Occipital lobe (tissue), 2 donors: ENCODE measurements around the gene VSIG10L. TPM values are rescaled to one million over a fixed set of nuclear protein-coding genes. Genes with fewer than 3 reads are reported as not detected.

Experiments
- DNase-seq: peaks from one replicate; lab custom pipeline; 2025; lab: John Stamatoyannopoulos, UW
- total RNA-seq: library from RNA; depleted of rRNA; stranded (reverse); fragments of >200 nt; gene quantifications from one replicate; pipeline ENCODE4 v1.2.3, GENCODE V29; 2014

Gene VSIG10L
- 0.62 TPM for total RNA-seq

DNA sequence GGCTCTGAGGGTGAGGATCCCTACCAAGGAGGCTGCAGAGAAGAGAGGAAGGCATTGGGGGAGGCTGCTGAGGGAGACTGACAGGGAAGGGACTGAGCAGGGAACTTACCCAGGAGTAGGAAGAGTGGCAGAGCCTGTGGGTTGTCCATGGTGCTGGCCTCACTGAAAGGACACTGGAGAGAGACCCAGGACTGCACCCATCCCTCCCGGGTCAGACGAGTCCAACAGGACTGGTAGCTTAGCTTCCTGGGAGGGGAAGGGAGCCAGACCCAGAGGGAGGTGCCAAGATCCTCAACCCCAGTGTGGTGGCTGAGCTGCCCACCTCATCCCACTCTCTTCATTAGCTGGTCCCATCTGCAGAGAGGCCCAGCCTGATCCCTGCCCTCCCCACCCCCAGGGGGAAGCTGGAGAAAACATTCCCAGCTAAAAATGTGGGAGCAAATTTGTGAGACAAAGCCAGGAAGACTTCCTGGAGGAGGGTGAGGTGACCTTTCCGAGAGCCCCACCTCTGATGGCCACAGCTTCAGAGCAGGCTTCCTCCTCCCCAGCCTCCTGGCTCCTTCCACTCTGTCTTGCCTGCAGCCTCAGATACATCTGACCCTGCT, at the start of gene VSIG10L:
Gene VSIG10L, minus strand, starts transcription at position 164 of the 605 bp plus-strand sequence. Its CDS starts 15 bp downstream, at position 149.
- DNase-seq, result no peak

DNA sequence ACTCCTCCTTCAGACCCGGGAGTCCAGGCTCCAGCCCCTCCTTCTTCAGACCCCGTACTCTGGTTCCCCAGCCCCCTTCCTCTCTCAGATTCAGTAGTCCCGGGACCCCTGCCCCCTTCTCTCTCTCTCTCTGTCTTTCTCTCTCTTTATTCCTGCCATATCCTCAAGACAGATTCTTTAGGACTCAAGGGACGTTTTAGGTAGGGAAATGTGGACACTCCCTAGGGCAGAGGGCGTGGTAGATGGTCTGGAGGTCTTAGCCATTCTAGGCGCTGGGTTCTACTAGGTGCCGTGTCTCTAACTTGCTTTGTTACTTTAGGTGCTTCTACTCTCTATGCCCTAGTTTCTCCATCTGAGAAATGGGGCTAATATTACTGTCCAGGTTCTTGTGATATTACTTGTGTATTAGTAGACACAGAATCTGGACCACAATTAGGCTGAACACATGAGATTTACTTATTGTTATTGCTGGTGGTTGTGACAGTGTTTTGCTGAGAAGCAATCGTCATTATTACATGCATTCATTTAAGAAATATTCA, 49.2 kb upstream of the VSIG10L start:
- DNase-seq, result no peak

DNA sequence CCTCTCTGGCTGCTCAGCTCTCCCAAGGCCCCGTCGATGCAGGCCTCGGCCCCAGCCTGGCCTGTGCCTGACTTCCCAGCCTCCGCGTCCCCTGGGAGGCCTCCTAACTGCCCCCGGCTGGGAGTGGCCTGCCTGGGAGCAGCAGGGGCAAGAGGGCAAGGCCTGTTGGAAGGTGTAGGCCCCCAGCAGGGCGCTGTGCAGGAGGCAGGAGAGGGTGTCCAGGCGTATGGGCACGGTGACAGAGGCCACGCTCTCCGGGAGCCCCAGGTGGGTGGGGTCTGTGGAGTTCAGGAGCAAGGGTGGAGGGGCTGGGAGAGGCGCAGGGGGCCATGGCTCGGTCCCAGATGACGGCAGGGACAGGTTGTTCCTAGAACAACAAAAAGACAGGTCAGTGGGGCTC, 47.2 kb upstream of the VSIG10L start:
- no peak for DNase-seq

DNA sequence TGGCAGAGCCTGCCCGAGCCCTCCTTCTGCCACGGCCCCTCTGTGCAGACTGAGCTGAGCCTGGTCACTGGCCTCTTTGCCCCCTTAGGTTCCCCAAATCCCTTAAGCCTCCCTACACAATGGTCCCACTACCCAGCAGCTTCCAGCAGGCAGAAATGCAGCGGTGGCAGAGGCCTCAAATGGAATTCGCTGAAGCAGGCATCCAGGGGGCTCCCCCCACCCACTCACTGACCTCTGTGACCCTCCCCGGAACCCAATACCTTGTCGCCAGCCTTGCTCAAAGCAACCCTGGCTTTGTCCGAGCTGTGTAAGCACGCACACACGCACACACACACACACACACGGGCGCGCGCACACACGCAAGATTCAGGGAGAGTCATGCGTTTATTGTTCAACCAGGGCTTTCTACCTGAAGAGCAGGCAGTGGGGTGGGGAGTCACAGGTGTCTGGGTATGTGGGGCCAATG, 46.0 kb upstream of the VSIG10L start, which contains the start of gene LIM2:
Gene LIM2, minus strand, starts transcription at position 51 of the 466 bp plus-strand sequence. CDS start 531 bp downstream, outside the sequence.
- DNase-seq, result no peak

DNA sequence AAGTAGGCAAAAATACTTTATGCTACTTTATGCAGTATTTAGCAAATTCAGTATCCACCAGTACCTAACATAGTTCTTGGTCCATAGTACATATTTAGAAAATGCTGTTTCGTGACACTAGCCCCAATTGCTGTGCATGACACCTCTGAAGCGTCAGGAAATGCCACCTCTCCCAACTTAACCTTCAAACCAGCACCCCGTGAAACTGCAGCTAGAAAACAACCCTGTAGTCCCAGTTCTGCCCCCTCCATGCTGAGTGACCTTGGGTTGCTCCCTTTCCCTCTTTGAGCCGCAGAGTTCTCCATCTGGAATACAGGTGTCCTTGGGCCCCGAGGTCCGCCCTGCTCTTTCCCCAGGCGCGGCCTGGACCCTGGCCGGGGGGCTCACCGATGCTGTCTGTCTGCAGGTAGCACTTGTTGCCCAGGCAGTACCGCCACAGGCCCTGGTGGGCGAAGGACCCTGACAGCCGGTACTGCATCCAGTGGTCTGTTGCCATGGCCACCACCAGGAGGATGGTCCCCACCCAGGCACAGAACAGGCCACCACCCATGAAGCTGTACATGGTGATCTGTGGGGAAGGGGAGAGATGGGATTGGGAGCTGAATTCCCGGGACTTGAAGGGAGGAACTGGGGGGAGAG, 45.1 kb upstream of the VSIG10L start:
- DNase-seq, result no peak

DNA sequence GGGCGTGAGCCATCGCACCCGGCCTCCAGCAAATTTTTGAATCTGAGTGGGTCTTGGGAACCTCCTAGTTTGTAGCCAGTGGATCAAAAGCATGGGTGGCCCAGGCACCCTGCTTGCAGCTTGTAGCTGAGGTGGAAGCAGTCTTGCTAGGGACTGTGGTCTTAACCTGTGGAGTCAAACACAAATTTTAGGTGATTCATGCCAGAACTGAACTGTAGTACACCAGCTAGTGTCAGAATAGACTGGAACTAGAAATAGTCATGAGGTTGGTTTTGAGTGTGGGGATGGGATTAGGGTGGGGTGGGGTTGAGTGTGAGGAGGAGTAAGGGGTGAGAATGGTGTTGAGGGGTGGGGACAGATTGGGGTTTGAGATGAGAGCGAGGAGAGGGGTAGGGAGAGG, 40.1 kb upstream of the VSIG10L start:
- DNase-seq, result no peak

DNA sequence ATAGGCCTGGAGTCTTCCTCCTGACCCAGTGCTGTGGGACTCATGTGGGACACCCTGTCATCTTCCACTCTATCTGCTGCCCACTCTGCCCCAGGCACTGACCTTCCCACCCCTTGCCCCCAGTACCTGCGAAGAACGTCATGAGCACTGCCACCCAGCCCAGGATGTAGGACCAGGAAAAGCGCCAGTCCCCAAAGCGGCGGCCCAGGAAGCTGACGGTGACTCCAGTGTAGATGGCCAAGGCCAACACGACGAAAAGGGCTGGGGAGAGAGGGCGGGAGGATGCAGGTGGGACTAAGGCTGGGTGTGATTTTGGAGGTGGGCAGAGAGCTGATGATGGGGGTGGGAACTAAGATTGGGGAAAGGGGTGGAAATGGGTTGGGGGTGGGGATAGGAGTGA, 38.4 kb upstream of the VSIG10L start:
- no peak for DNase-seq

DNA sequence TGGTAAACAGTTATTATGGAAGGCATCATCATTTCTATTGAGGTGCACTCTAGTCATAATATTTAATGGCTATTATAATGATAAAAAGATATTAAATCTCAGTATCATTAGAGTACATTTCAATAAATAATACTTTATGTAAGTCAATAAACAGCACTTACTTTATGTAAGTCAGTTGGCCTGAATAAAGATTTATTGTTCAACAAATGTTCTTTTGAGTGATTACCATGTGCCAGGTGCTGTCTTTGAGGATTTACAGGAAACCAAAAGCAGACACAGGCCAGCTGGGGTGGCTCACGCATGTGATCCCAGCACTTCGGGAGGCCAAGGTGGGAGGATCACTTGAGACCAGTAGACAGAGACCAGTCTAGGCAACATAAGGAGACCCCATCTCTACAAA, 35.5 kb upstream of the VSIG10L start:
- DNase-seq, result no peak

DNA sequence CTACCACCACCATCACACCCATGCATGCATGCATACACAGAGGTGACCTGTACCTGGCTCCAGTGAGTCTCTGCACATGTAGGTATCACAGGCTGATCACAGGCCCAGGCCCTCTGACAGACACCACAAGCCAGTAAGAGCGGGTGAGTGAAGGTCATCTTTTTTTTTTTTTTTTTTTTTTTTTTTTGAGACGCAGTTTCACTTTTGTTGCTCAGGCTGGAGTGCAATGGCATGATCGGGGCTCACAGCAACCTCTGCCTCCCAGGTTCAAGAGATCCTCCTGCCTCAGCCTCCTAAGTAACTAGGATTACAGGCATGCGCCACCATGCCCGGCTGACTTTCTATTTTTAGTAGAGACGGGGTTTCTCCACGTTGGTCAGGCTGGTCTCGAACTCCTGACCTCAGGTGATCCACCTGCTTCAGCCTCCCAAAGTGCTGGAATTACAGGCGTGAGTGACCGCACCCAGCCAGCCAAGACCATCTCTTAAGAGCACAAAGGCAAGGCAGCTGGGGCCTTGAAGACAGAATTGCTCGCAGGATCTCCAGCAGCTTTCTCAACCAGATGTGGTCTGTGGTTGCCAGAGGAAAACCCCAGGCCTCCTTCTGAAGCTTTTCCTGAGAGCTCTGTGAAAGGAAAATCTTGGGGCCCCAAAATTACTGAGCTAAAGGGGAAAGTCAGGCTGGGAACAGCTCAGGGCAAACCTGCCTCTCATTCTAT, 33.7 kb upstream of the VSIG10L start:
- no peak for DNase-seq

DNA sequence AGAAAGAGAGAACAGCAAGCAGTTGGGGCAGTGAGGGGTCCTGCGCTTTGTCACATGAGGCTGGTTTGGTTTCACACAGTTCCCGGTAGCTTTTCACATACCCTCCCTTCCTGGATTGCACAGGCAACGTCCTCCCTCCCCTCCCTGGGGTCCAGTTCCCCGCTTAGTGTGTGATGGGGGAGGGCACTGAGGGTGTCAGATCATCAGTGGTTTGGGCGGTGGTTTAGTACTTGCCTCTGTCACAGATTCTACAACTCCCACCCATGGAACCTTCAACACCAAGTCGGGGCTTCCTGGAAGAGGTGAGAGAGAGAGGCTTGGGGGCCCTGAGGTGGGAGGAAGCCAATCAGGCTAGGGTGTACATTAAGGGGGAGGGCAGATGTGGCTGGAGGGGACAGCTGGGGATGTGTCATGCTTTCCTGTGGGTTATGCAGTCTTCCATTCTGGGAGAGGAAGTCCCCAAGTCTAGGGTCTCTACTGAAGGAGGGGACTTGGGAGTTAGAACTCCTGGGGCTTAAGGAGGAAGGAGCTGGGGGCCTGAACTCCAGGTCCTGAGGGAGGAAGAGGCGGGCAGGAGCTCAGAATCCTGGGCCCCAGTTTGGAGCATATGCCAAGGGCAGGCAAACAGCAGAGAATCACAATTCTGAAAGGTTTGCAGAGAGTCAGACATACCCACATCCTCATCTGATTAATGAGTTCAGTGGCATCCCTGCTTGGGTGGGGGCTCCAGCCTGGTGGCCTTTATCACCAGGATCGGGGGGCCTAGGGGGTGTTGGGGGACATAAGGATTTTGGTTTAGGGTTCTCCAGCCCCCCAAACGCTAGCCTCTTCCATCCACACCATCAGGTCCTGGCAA, 30.9 kb upstream of the VSIG10L start, which contains the start of gene NKG7:
Gene NKG7, minus strand, starts transcription at position 6 of the 856 bp plus-strand sequence. CDS start 119 bp downstream, outside the sequence.
- DNase-seq, result no peak

DNA sequence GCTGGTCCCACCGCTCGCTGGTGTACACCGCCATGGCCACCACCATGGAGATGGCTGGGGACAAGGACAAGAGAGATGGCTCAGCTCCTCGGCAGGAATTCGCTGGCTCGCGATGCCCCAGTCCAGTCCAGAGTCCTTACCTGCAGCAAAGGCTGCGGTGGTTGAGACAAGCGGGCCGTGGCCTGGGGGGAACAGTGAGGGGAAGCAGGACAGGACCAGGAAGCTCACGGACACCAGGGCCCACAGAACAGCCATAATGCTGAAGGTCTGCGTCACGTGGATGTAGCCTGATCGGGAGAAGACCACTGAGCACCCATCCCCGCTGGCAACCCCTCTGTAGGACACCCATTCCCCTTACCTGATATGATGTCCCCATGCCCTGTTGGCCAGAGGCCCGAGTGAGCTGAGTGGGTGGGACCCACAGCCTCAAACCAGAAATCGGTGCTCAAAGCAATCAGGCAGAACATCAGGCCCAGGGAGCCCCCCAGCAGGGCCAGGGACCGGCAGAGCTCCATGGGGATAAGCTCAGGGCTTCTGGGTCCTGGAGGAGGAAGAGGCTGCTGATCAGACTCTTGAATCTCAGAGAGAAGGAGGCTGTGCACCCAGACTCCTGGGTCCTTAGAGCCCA, 30.2 kb upstream of the VSIG10L start:
- no peak for DNase-seq

DNA sequence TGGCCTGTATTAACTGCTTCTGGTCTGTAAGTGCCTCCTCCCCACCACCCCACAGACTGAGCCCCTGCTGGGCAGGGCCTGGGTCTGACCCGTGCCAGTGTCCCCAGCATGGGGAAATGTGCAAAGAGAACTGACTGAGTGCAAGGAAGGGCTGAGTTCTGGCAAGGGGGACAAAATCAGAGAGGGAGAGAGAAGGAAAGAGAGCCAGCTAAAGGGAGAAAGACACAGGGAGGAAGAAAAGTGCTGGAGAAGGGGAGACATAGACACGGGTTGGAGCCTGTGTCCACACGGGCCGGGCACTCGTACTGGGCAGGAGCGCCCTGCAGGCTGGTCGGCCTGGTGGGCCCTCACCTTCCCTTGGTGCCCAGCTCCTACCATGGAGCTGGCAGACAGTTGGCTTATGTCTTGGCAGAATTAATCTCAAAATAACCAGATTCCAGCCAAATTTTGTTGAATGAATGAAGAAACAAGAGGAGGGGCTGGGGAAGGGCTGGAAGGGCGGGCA, 29.3 kb upstream of the VSIG10L start:
- no peak for DNase-seq

DNA sequence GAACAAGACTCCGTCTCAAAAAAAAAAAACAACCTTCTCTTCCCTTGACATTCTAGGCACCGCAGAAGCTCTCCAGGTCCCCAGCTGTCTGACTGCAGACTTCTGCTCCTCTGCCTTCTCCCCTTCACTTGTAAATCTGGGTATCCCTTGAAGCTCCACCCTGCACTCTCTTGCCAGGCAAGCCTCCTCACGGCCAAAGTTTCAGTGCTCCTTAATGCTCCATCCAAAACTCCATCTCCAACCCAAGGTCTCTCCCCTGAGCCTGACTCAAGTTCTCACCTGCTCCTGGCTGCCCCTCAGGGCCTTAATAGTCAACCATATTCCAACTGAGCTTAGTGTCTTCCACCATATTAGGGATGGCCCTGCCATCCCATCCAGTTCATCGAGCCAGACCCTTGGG, 28.3 kb upstream of the VSIG10L start:
- no peak for DNase-seq

DNA sequence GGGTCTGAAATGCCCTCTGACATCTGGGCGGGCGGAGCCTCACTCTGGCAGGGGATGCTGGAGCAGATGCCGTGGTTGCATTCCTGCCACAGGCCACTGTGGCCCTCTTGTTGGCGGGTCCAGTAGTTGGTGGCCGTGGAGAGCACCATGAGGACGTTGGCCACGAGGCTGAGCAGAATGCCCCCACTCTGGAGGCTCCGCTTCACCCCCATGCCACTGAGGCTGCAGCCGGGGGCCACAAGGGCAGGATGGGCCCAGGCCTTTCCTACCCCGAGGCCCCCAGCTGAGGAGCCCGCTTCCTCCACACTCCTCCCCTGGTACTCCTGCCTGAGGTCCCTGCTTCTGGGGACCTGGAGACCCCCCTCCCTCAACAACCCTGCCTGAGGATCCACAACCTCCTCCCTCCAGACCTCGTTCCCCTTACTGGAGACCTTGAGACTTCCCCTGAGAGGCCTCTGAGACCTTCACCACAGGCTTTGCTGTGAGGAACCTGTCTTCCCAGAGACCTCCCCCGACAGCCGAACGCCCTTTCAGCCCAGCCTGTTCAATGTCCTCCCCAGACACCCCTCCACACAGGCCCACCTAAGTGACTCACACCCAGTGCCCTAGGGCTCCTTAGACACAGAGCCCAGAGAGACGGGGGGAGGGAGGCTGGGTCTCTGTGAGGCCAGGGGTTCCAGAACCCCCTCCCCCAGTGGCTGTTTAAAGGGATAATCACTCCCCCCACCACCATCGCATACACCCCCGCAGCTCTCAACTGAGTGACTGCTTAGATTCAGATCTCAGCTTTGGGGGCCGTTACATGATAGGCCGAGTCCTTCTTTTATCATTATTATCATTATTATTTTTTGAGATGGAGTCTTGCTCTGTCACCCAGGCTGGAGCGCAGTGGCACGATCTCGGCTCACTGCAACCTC, 26.7 kb upstream of the VSIG10L start, which contains the start of gene CLDND2:
Gene CLDND2, minus strand, starts transcription at position 638 of the 917 bp plus-strand sequence. Its CDS starts 426 bp downstream, at position 212.
- no peak for DNase-seq

DNA sequence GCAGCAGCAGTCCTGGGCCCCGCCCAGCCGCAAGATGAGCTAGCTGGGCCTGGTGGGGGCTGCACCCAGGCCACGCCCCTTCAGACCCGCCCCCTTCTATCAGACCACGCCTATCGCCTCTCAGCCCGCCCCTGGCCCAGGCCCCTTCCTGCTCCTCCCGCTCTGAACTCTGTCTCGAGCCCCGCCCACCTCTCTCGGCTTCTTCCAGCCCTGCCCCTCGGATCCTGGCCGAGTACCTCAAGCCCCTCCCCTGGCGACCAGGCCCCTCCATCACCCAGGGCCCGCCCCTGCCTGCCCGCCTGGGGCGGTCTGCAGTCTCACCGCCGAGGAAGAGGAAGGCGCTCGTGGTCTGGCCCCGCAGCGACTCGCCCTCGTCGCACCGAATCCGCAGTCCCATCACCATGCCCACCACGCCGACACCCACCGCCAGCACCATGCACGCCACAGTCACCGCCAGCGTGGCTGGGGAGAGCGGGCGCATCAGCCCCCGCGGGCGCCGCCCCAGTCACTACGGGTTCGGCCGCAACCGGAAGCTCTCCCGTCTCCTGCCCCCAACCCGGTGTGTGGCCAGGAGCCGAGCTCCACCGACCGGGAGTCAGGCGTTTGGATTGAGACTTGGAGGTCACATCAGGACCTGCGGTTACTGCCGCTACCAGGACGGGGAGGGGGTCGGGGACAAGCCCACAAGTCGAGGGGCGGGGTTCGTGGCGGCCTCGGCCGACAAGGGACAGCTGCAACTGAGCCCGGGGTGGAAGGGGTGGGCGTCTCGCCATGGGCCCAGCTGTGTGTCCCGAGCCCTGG, 25.8 kb upstream of the VSIG10L start:
- peak; percentile 98 for DNase-seq

DNA sequence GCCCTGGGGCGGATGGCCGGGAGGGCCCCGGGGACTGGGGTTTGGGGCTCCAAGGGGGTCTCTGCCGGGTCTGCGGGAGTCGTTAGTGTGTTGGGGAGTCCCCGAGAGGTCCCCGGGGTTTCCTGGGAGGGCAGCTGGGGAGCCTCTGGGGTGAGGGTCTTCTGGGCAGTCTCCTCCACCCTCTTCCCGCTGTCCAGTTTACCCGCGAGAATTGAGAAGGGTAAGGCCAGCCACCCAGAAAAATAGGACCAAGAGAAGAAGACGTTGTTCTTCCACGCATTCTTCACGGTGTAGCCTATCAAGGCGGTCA, 25.3 kb upstream of the VSIG10L start:
- DNase-seq, result no peak

DNA sequence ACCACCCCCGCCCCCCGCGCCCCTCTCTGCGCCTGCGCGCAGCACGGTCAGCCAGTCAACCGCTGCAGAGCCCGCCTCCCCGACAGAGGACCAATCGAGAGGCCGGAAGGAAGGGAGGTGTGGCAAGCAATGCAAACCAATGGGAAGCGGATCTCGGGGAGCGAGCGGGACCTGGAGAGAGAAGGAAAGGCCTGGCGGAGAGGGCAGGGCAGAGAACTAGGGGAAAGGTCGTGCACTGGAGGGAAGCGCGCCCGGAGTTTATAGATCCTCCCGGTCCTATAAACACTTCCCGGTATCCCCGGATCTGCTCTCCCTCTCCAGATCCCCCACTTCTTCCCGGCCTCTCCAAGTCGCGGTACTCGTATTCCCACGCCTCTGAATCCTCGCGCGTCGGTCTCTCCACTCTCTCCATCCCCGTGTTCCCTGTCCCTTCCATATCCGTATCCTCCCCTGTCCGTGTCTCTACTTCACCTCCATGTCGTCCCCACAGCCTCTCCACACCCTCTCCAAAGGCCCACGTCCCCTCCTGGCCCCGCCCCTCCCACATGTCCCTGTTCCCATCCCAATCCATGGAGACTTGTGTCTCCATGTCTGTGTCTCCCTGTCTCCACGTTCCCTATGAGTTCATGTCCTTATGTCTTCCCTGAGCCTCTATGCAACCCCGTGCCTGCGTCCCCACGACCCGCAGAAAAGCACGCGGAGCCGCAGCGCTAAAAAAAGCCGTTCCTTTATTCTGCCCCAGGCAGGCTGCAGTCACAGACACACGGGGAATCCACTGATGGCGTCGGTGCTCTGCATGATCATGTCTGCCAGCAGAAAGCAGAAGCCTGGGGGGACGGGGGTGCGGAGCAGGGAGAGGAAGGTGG, 24.7 kb upstream of the VSIG10L start:
- DNase-seq, result peak; percentile 98

DNA sequence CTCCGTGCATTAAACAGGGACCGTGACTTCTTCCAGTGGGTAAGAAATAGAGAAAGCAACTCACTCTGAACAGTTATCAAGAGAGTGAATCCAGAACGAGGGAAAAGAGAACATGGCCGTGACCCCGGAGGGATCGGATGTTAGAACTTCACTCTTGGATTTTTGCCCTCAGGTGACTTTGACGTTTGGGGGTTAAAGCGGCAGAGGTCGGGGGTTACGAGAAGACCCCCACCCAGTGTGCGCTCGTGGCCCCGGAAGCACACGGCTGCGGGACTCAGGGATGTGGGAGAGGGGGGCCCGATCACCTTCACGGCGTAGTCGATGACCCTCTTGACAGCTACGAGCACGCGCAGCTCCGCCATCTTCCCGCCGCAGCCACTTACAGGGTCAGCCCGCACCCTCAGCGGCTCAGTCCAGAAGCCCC, 24.0 kb upstream of the VSIG10L start, which contains the start of gene ETFB:
Gene ETFB, minus strand, starts transcription at position 424 of the 424 bp plus-strand sequence. Its CDS starts 62 bp downstream, at position 362.
- no peak for DNase-seq
